IMR-90 (cell line): ENCODE measurements around the gene CSNK2A1. TPM values are rescaled to one million over a fixed set of nuclear protein-coding genes. Genes with fewer than 3 reads are reported as not detected.

Source experiments
- ATAC-seq: fragments of 200-7000 bp; cut with Tn5 transposase; 2 replicates; pipeline ENCODE4 v1.9.1; 2020; ENCODE audit warnings: low read depth, mild to moderate bottlenecking, moderate library complexity
- BruUV-seq: library from RNA; stranded (reverse); fragments of 400-500 nt; replicated peaks from 2 replicates; lab custom pipeline; 2021; lab: Mats Ljungman, UMichigan
- CTCF ChIA-PET: fragments of 300-600 bp; formaldehyde crosslinking; extraction: SDS; loops from one replicate; lab custom pipeline; 2021; ENCODE audit warnings: antibody characterized with exemption; lab: Yijun Ruan, JAX
- POLR2A ChIA-PET: fragments of 300-600 bp; sonication (Branson Sonifier 250); formaldehyde crosslinking; loops from one replicate; lab custom pipeline; 2022; ENCODE audit warnings: antibody characterized with exemption; ENCODE audit not compliant: unreplicated experiment; lab: Charles Lee
- DNase-seq: peaks from one replicate; pipeline ENCODE4 v3.0.0; 2013
- H2AFZ ChIP-seq: replicated peaks from 2 replicates; pipeline ENCODE3; 2013; ENCODE audit warnings: low read length, mild to moderate bottlenecking; ENCODE audit not compliant: poor library complexity
- H2AK5ac ChIP-seq: 2 replicates; pipeline ENCODE4 v1.6.1; 2013; ENCODE audit warnings: low read depth, low read length, inconsistent platforms
- H2AK9ac ChIP-seq: replicated peaks from 2 replicates; pipeline ENCODE3; 2013; ENCODE audit warnings: mild to moderate bottlenecking, low read depth, low read length, moderate library complexity; ENCODE audit not compliant: poor library complexity
- H2BK120ac ChIP-seq: 2 replicates; pipeline ENCODE4 v1.6.1; 2013; ENCODE audit warnings: low read depth, low read length, inconsistent platforms
- H2BK15ac ChIP-seq: 3 replicates; pipeline ENCODE4 v1.6.1; 2013; ENCODE audit warnings: low read depth, low read length, inconsistent platforms
- H2BK20ac ChIP-seq: 2 replicates; pipeline ENCODE4 v1.6.1; 2013; ENCODE audit warnings: low read depth, mild to moderate bottlenecking, inconsistent platforms, low read length, moderate library complexity
- H2BK5ac ChIP-seq: 2 replicates; pipeline ENCODE4 v1.6.1; 2013; ENCODE audit warnings: mild to moderate bottlenecking, low read depth, low read length, inconsistent platforms; ENCODE audit not compliant: poor library complexity, severe bottlenecking
- H3K14ac ChIP-seq: replicated peaks from 2 replicates; pipeline ENCODE4 v1.6.1; 2013; ENCODE audit warnings: low read depth, low read length, inconsistent platforms
- H3K18ac ChIP-seq: 2 replicates; pipeline ENCODE4 v1.6.1; 2013; ENCODE audit warnings: low read depth, low read length, control low read depth
- H3K23ac ChIP-seq: 2 replicates; pipeline ENCODE4 v1.6.1; 2013; ENCODE audit warnings: low read depth, low read length, inconsistent platforms
- H3K27ac ChIP-seq: 2 replicates; pipeline ENCODE4 v1.5.1; 2013; ENCODE audit warnings: mild to moderate bottlenecking, control low read depth, low read length; ENCODE audit not compliant: insufficient read depth
- H3K27me3 ChIP-seq: 2 replicates; pipeline ENCODE4 v1.6.1; 2013; ENCODE audit warnings: low read length; ENCODE audit not compliant: control insufficient read depth, insufficient read depth
- H3K36me3 ChIP-seq: 2 replicates; pipeline ENCODE4 v1.6.1; 2013; ENCODE audit warnings: low read length, mixed read lengths; ENCODE audit not compliant: control insufficient read depth, insufficient read depth
- H3K4ac ChIP-seq: 2 replicates; pipeline ENCODE4 v1.6.1; 2013; ENCODE audit warnings: low read depth, low read length, inconsistent platforms
- H3K4me1 ChIP-seq: 2 replicates; pipeline ENCODE4 v1.6.1; 2013; ENCODE audit warnings: low read length, mixed read lengths; ENCODE audit not compliant: control insufficient read depth, insufficient read depth
- H3K4me2 ChIP-seq: 2 replicates; pipeline ENCODE4 v1.6.1; 2013; ENCODE audit warnings: low read depth, mild to moderate bottlenecking, control low read depth, low read length, moderate library complexity
- H3K4me3 ChIP-seq: 2 replicates; pipeline ENCODE4 v1.5.1; 2013; ENCODE audit warnings: low read depth, mild to moderate bottlenecking, control low read depth, low read length, moderate library complexity; ENCODE audit not compliant: insufficient read depth
- H3K56ac ChIP-seq: 2 replicates; pipeline ENCODE4 v1.6.1; 2013; ENCODE audit warnings: low read length, inconsistent platforms; ENCODE audit not compliant: insufficient read depth; ENCODE audit errors: extremely low read depth
- H3K79me1 ChIP-seq, 2 experiments: 2 replicates each; pipeline ENCODE4 v1.6.1; 2013; ENCODE audit warnings: low read length in 2 of 2, inconsistent platforms in 1 of 2, low read depth in 1 of 2
- H3K9ac ChIP-seq: 2 replicates; pipeline ENCODE4 v1.6.1; 2013; ENCODE audit warnings: low read depth, low read length, control low read depth
- H3K9me1 ChIP-seq: 2 replicates; pipeline ENCODE4 v1.6.1; 2013; ENCODE audit warnings: low read length, inconsistent platforms; ENCODE audit not compliant: insufficient read depth
- H3K9me3 ChIP-seq: 2 replicates; pipeline ENCODE4 v1.6.1; 2013; ENCODE audit warnings: low read length; ENCODE audit not compliant: control insufficient read depth, insufficient read depth
- H4K20me1 ChIP-seq: 2 replicates; pipeline ENCODE4 v1.6.1; 2013; ENCODE audit warnings: low read length, inconsistent platforms; ENCODE audit not compliant: insufficient read depth
- H4K5ac ChIP-seq: 2 replicates; pipeline ENCODE4 v1.6.1; 2013; ENCODE audit warnings: mild to moderate bottlenecking, low read depth, low read length, control low read depth
- H4K8ac ChIP-seq, 2 experiments: 2 replicates each; pipeline ENCODE4 v1.6.1; 2013; ENCODE audit warnings: low read depth in 2 of 2, low read length in 2 of 2, control low read depth in 1 of 2, inconsistent platforms in 1 of 2
- H4K91ac ChIP-seq: 2 replicates; pipeline ENCODE4 v1.6.1; 2013; ENCODE audit warnings: low read depth, low read length, inconsistent platforms; ENCODE audit not compliant: insufficient read depth
- CEBPB ChIP-seq: IDR thresholded peaks from 2 replicates; pipeline ENCODE4 v1.6.1; 2012; ENCODE audit warnings: low read depth, low read length, improper control_type of control experiment
- CTCF ChIP-seq: conservative IDR thresholded peaks from 2 replicates; pipeline ENCODE4 v1.5.1; 2012; ENCODE audit warnings: mild to moderate bottlenecking, low read depth, low read length, improper control_type of control experiment
- MAZ ChIP-seq: IDR thresholded peaks from 2 replicates; pipeline ENCODE4 v1.6.1; 2012; ENCODE audit warnings: low read depth, mild to moderate bottlenecking, low read length, improper control_type of control experiment, moderate library complexity, borderline replicate concordance
- MXI1 ChIP-seq: IDR thresholded peaks from 2 replicates; pipeline ENCODE4 v1.6.1; 2012; ENCODE audit warnings: low read depth, mild to moderate bottlenecking, low read length, moderate library complexity, borderline replicate concordance
- POLR2A ChIP-seq: IDR thresholded peaks from 2 replicates; pipeline ENCODE4 v1.6.1; 2012; ENCODE audit warnings: mild to moderate bottlenecking, low read depth, low read length
- RAD21 ChIP-seq: IDR thresholded peaks from 2 replicates; pipeline ENCODE4 v1.6.1; 2012; ENCODE audit warnings: low read length, improper control_type of control experiment
- whole genome bisulfite sequencing, 2 experiments: methylation state at CpG; one replicate each; pipeline versions ENCODE4 v1.1.5 to v1.1.7; 2013; ENCODE audit warnings: missing lambda C conversion rate in 2 of 2; ENCODE audit not compliant: insufficient read length in 1 of 2; ENCODE audit errors: extremely low coverage in 2 of 2; 5-methylcytosine and 5-hydroxymethylcytosine counted together
- dilution Hi-C: fragments of 300-500 bp; cut with HindIII; formaldehyde crosslinking; loops from one replicate; pipeline ENCODE4 v1.14.3; 2018; ENCODE audit warnings: low sequenced_read_pairs; ENCODE audit not compliant: unreplicated experiment
- in situ Hi-C: fragments of 300-500 bp; cut with MboI; formaldehyde crosslinking; loops from 3 replicates; pipeline ENCODE4 v1.14.3; 2019; ENCODE audit warnings: low sequenced_read_pairs, inconsistent platforms, mixed read lengths
- intact Hi-C: fragments of 100-400 bp; cut with micrococcal nuclease; formaldehyde crosslinking; loops from 2 replicates; pipeline ENCODE4 v1.10.0; 2022
- polyA plus RNA-seq, 3 experiments: library from polyadenylated mRNA; depleted of rRNA; stranded (reverse); fragments of >200 nt; gene quantifications; 2 replicates each; pipeline ENCODE4 v1.2.3, GENCODE V29; 2012; ENCODE audit warnings: low replicate concordance in 1 of 3
- total RNA-seq: library from RNA; depleted of rRNA; stranded (reverse); fragments of >200 nt; gene quantifications from 2 replicates; pipeline ENCODE4 v1.2.3, GENCODE V29; 2012

Gene CSNK2A1
- total and polyA plus RNA-seq, 2 of the 4 experiments (the other 2 are of a cell fraction): 86.3 to 151 TPM

DNA sequence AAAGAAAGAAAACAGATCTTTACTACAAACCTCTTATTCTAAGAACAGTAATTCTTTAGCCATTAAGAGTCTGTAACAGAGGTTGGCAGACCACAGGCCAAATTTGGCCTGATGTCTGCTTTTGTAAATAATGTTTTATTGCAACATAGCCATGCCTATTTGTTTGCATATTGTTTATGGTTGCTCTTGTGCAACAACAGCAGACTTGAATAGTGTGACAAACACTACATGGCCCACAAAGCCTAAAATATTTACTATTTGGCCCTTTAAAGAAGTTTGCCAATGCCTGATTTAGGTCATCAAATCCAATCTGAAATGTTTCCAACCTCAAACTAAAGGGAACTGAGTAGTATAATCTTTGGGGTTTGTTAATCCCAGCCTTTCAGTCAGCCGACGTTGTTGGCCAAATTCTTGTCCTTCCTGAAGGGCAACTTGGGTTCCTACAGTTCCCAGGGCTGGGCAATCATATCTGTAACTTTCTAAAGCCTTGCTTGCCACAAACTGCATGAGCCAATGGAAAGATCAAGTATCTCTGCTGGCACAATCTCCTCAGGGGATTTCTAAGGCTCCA, 47.4 kb downstream of the CSNK2A1 start:
- Histone ChIP-seq H2AK9ac (no peak overlapping the region), H3K9ac (no peak overlapping the region), H4K5ac (no peak overlapping the region), H3K36me3 (peaks cover 37% of the 10 kb centered on the region), H3K9me1 (no peaks in the 10 kb centered on the region; the same call in 1 of the 2 replicates), H3K18ac (no peak overlapping the region), H3K23ac (no peak overlapping the region), H2BK5ac (peak overlapping the region; percentile 12), H4K20me1 (no peaks in the 10 kb centered on the region), H3K4me3 (no peak overlapping the region), H4K91ac (no peak overlapping the region), H2BK20ac (no peak overlapping the region), H3K4me1 (no peaks in the 10 kb centered on the region), H3K79me1 (peaks cover 4 to 8% of the 10 kb centered on the region in 2 experiments; a peak in 2 of 4 replicates), H3K27me3 (no peaks in the 10 kb centered on the region), H2BK15ac (no peak overlapping the region), H2AK5ac (no peak overlapping the region), H3K14ac (no peak overlapping the region), H3K4me2 (no peak overlapping the region), H3K56ac (no peak overlapping the region), H4K8ac (no peak overlapping the region), H3K4ac (no peak overlapping the region), H3K9me3 (no peaks in the 10 kb centered on the region), H2AFZ (no peak overlapping the region), H2BK120ac (no peak overlapping the region), H3K27ac (no peak overlapping the region; the same call in 1 of the 2 replicates)
- no TSS peak for BruUV-seq
- WGBS, 2 experiments: no CpG with 5 or more reads among the region's 2 CpGs
- peak; percentile 61 for ATAC-seq
- dilution Hi-C loops: no loop called here
- no peak for TF ChIP-seq CTCF
- peak; percentile 74 for TF ChIP-seq CEBPB
- TF ChIP-seq RAD21: no peak
- no peak for TF ChIP-seq POLR2A
- TF ChIP-seq MXI1: no peak
- no peak for TF ChIP-seq MAZ
- in situ Hi-C loops: loop anchor here (10.0 kb wide), 1 partner anchor 159 kb away; the partner anchor contains the start of gene SRXN1
- DNase-seq: peak; percentile 49
- CTCF ChIA-PET: no interaction called here
- POLR2A ChIA-PET: no interaction called here
- intact Hi-C loops: no loop called here
